ENCODE data around the gene PTPRG. TPM values are rescaled to one million over a fixed set of nuclear protein-coding genes. Genes with fewer than 3 reads are reported as not detected.
"Not testable (repeated sequence)": the region's sequence is repeated elsewhere in the genome, so short reads cannot be mapped to it uniquely, and the experiment has no call there.

The PTPRG gene
- total and polyA plus RNA-seq, 11 donors = 8.0 to 48.5 (median 35.4) TPM

GRCh38 chr3:61704807-61705206 lies 143.4 kb downstream of the PTPRG start:
- ATAC-seq = no peak
- 60 to 76% (median 71%) methylated on average over 2 of the region's 2 CpGs for WGBS, 4 donors
- Histone ChIP-seq H3K9me3 (peaks cover 0 to 6% (median 0%) of the 10 kb centered on the region in 12 donors), H3K36me3 (no peaks in the 10 kb centered on the region), H3K4me3 (no peak overlapping the region), H3K27me3 (no peaks in the 10 kb centered on the region), H3K27ac (no peak overlapping the region), H3K4me1 (peaks cover 0 to 42% (median 8%) of the 10 kb centered on the region in 12 donors)
- DNase-seq = no peak
- no peak for TF ChIP-seq POLR2A (IDR thresholded peaks at IDR 0.05)
- no peak for TF ChIP-seq CTCF (IDR thresholded peaks at IDR 0.05)
- intact Hi-C loops (cut with DNase I) = loop anchor here in 1 of 10 donors (1.0 kb wide), 1 partner anchor 10 kb away; no protein-coding TSS in a partner anchor

- peaks cover 0 to 37% (median 8%) of the 10 kb centered on the region in 12 donors for H3K4me1 ChIP-seq
- ATAC-seq = no peak
- H3K27me3 ChIP-seq = no peaks in the 10 kb centered on the region
- peaks cover 0 to 16% (median 0%) of the 10 kb centered on the region in 12 donors for H3K9me3 ChIP-seq
- no peak overlapping the region for H3K27ac ChIP-seq
- no peak for DNase-seq
- intact Hi-C loops (cut with DNase I) = no loop called here
- TF ChIP-seq POLR2A (IDR thresholded peaks at IDR 0.05) = no peak
- H3K4me3 ChIP-seq = no peak overlapping the region
- 92 to 100% (median 100%) methylated on average over 1 of the region's 1 CpG for WGBS, 4 donors
- no peaks in the 10 kb centered on the region for H3K36me3 ChIP-seq
Measured at GRCh38 chr3:61707492-61707891, 146.1 kb downstream of the PTPRG start.

- intact Hi-C loops (cut with DNase I); DNase-seq; H3K4me3 ChIP-seq; H3K27ac ChIP-seq; ATAC-seq; H3K36me3 ChIP-seq; H3K27me3 ChIP-seq: not testable (repeated sequence)
- Histone ChIP-seq H3K9me3 (peaks cover 0 to 16% (median 0%) of the 10 kb centered on the region in 12 donors), H3K4me1 (peaks cover 0 to 21% (median 2%) of the 10 kb centered on the region in 12 donors)
- 86 to 98% (median 96%) methylated on average over 3 of the region's 3 CpGs for WGBS, 4 donors
Measured at GRCh38 chr3:61710920-61711319, 149.5 kb downstream of the PTPRG start.

- Histone ChIP-seq H3K36me3 (no peaks in the 10 kb centered on the region), H3K27me3 (no peaks in the 10 kb centered on the region), H3K27ac (no peak overlapping the region), H3K9me3 (peaks cover 0 to 12% (median 0%) of the 10 kb centered on the region in 12 donors), H3K4me1 (peaks cover 1 to 31% (median 13%) of the 10 kb centered on the region in 12 donors), H3K4me3 (no peak overlapping the region)
- 69 to 98% (median 88%) methylated on average over 4 of the region's 4 CpGs for WGBS, 4 donors
- no peak for DNase-seq
- no peak for ATAC-seq
- TF ChIP-seq POLR2A (IDR thresholded peaks at IDR 0.05) (no peak), CTCF (IDR thresholded peaks at IDR 0.05) (no peak)
- intact Hi-C loops (cut with DNase I) = no loop called here
Measured at GRCh38 chr3:61714225-61714624, 152.9 kb downstream of the PTPRG start.

GRCh38 chr3:61715886-61716527 lies 154.6 kb downstream of the PTPRG start:
- peaks cover 0 to 8% (median 0%) of the 10 kb centered on the region in 12 donors for H3K9me3 ChIP-seq
- 81 to 85% (median 82%) methylated on average over 4 of the region's 4 CpGs for WGBS, 4 donors
- ATAC-seq = no peak
- peaks cover 3 to 35% (median 20%) of the 10 kb centered on the region in 12 donors for H3K4me1 ChIP-seq
- H3K36me3 ChIP-seq = no peaks in the 10 kb centered on the region
- intact Hi-C loops (cut with DNase I) = loop anchor here in 1 of 10 donors (1.0 kb wide), 1 partner anchor 12 kb away; no protein-coding TSS in a partner anchor
- no peak overlapping the region for H3K27ac ChIP-seq
- no peak for TF ChIP-seq CTCF (IDR thresholded peaks at IDR 0.05)
- TF ChIP-seq POLR2A (IDR thresholded peaks at IDR 0.05) = no peak
- no peaks in the 10 kb centered on the region for H3K27me3 ChIP-seq
- no peak for DNase-seq
- H3K4me3 ChIP-seq = no peak overlapping the region

GRCh38 chr3:61716693-61717092 lies 155.3 kb downstream of the PTPRG start:
- peaks cover 3 to 41% (median 20%) of the 10 kb centered on the region in 12 donors for H3K4me1 ChIP-seq
- WGBS, 4 donors = 82 to 97% (median 91%) methylated on average over 8 of the region's 8 CpGs
- DNase-seq; H3K4me3 ChIP-seq; H3K9me3 ChIP-seq; H3K36me3 ChIP-seq; H3K27ac ChIP-seq; ATAC-seq; intact Hi-C loops (cut with DNase I); H3K27me3 ChIP-seq: not testable (repeated sequence)
